ENCODE results near the gene UPF2.

DNA sequence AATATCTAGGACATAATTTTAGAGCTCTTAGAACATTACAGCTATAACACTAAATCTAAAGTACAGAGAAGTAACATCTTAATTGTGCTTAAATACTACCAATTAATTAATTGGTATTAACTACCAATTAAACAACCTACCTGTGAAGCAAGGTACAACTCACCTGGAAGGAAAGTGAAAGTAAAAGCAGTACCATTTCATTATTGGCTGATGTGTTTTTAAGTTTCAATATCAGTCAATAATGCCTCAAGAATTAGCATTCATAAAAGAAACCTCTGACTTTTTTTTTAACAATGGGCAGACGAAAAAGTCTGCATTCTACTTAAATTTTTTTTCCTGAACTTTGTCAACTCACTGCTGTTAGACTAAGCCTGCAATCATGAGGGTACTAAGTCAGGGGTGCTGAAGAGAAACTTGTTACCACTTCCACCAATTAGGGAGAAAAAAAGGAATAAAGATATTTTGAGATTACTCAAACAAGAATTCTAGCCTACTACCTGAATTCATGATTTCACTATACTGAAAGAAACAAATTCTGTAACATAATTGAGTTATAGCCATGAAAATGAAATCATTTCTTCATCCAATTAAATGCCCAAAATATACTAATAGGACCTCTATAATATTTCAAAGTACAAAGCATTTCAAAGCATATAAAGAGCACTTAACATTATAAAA is 19.9 kb downstream of the UPF2 start:
- TF ChIP-seq, protein P1, sequence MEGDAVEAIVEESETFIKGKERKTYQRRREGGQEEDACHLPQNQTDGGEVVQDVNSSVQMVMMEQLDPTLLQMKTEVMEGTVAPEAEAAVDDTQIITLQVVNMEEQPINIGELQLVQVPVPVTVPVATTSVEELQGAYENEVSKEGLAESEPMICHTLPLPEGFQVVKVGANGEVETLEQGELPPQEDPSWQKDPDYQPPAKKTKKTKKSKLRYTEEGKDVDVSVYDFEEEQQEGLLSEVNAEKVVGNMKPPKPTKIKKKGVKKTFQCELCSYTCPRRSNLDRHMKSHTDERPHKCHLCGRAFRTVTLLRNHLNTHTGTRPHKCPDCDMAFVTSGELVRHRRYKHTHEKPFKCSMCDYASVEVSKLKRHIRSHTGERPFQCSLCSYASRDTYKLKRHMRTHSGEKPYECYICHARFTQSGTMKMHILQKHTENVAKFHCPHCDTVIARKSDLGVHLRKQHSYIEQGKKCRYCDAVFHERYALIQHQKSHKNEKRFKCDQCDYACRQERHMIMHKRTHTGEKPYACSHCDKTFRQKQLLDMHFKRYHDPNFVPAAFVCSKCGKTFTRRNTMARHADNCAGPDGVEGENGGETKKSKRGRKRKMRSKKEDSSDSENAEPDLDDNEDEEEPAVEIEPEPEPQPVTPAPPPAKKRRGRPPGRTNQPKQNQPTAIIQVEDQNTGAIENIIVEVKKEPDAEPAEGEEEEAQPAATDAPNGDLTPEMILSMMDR (conservative IDR thresholded peaks at IDR 0.05; ENCODE audit: low read depth, low read length): no peak
- no peak for TF ChIP-seq RAD21 (IDR thresholded peaks at IDR 0.05; ENCODE audit: low read length)
- TF ChIP-seq POLR2A (IDR thresholded peaks at IDR 0.05; ENCODE audit: low read depth, low read length): no peak
- no peak for TF ChIP-seq FOS (IDR thresholded peaks at IDR 0.05; ENCODE audit: low read depth, low read length)
- no peak for TF ChIP-seq RFX5 (IDR thresholded peaks at IDR 0.05; ENCODE audit: low read depth, low read length)
- no peak for TF ChIP-seq MXI1 (IDR thresholded peaks at IDR 0.05; ENCODE audit: borderline replicate concordance, low read depth, low read length)
- no peak for TF ChIP-seq USF2 (IDR thresholded peaks at IDR 0.05; ENCODE audit: low read depth, low read length)
- TF ChIP-seq, protein P2, sequence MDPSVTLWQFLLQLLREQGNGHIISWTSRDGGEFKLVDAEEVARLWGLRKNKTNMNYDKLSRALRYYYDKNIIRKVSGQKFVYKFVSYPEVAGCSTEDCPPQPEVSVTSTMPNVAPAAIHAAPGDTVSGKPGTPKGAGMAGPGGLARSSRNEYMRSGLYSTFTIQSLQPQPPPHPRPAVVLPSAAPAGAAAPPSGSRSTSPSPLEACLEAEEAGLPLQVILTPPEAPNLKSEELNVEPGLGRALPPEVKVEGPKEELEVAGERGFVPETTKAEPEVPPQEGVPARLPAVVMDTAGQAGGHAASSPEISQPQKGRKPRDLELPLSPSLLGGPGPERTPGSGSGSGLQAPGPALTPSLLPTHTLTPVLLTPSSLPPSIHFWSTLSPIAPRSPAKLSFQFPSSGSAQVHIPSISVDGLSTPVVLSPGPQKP (IDR thresholded peaks at IDR 0.05; ENCODE audit: borderline replicate concordance, low read depth, low read length): no peak
- TF ChIP-seq BHLHE40 (IDR thresholded peaks at IDR 0.05; ENCODE audit: low read depth, low read length): no peak
- TF ChIP-seq CEBPB (IDR thresholded peaks at IDR 0.05; ENCODE audit: low read depth, low read length): no peak
